Epithelial cell of proximal tubule (primary cell): ENCODE results near the gene PRSS57. TPM values are rescaled to one million over a fixed set of nuclear protein-coding genes. Genes with fewer than 3 reads are reported as not detected.
"Not testable (repeated sequence)": the region's sequence is repeated elsewhere in the genome, so short reads cannot be mapped to it uniquely, and the experiment has no call there.

Source experiments
- DNase-seq: peaks from one replicate; pipeline ENCODE4 v3.0.0-alpha.2; 2011; ENCODE audit warnings: low read depth
- H3K4me3 ChIP-seq: 2 replicates; pipeline ENCODE4 v1.5.1; 2011; ENCODE audit warnings: low read depth, mild to moderate bottlenecking, low read length
- CTCF ChIP-seq: conservative IDR thresholded peaks from 2 replicates; pipeline ENCODE4 v1.5.1; 2012; ENCODE audit warnings: low read depth, mild to moderate bottlenecking, low read length
- total RNA-seq: library from RNA; depleted of rRNA; stranded (reverse); fragments of >200 nt; gene quantifications from 2 replicates; pipeline ENCODE4 v1.2.3, GENCODE V29; 2015

PRSS57 gene
- total RNA-seq, 1 donor from 2014 or later: not detected

GRCh38 chr19:676339-677105, 18.7 kb downstream of the PRSS57 start, which contains the start of gene FSTL3:
Gene FSTL3 (plus strand): TSS chr19:676392. CDS start chr19:676424, 32 bp downstream.
- TF ChIP-seq CTCF: no peak
- no peak for DNase-seq

GRCh38 chr19:676007-676338, 19.3 kb downstream of the PRSS57 start:
- H3K4me3 ChIP-seq: peak overlapping the region; percentile 28
- DNase-seq: no peak
- no peak for TF ChIP-seq CTCF

More at GRCh38 chr19:676339-677105, 18.7 kb downstream of the PRSS57 start, which contains the start of gene FSTL3:
- H3K4me3 ChIP-seq: peak within 1 kb of the TSS; percentile 64

- no peak for TF ChIP-seq CTCF
- no peak overlapping the region for H3K4me3 ChIP-seq
- no peak for DNase-seq
These were observed 20.7 kb downstream of the PRSS57 start for GRCh38 chr19:674282-675151.

GRCh38 chr19:670609-671075, 24.6 kb downstream of the PRSS57 start:
- DNase-seq: no peak
- H3K4me3 ChIP-seq: no peak overlapping the region
- peak; percentile 8 for TF ChIP-seq CTCF

GRCh38 chr19:668675-669434, 26.4 kb downstream of the PRSS57 start:
- DNase-seq, H3K4me3 ChIP-seq: not testable (repeated sequence)

- DNase-seq, H3K4me3 ChIP-seq: not testable (repeated sequence)
These were observed 28.2 kb downstream of the PRSS57 start for GRCh38 chr19:666985-667573.

- H3K4me3 ChIP-seq: peak overlapping the region; percentile 23
- peak; percentile 88 for TF ChIP-seq CTCF
- DNase-seq: no peak
These were observed 30.3 kb downstream of the PRSS57 start for GRCh38 chr19:664913-665443.
